Nephron progenitor cell (in vitro differentiated cells): ENCODE data around the gene XIST.

Experiments
- DNase-seq: peaks from one replicate; pipeline ENCODE4 v3.0.0; 2021
- H3K27ac Mint-ChIP-seq: 2 replicates; pipeline ENCODE4 v1.8.0; 2021; ENCODE audit warnings: mild to moderate bottlenecking, moderate library complexity, mixed read lengths
- H3K27me3 Mint-ChIP-seq: 2 replicates; pipeline ENCODE4 v1.8.0; 2021; ENCODE audit warnings: mild to moderate bottlenecking, low read depth, mixed read lengths; ENCODE audit not compliant: poor library complexity
- H3K36me3 Mint-ChIP-seq: 2 replicates; pipeline ENCODE4 v1.8.0; 2021; ENCODE audit warnings: low read depth, mixed read lengths
- H3K4me1 Mint-ChIP-seq: 2 replicates; pipeline ENCODE4 v1.8.0; 2021; ENCODE audit warnings: mixed read lengths
- H3K4me3 Mint-ChIP-seq: 2 replicates; pipeline ENCODE4 v1.8.0; 2021; ENCODE audit warnings: mild to moderate bottlenecking, moderate library complexity, mixed read lengths
- H3K9me3 Mint-ChIP-seq: 2 replicates; pipeline ENCODE4 v1.8.0; 2021; ENCODE audit warnings: mild to moderate bottlenecking, moderate library complexity, mixed read lengths
- TF ChIP-seq, protein P1 (sequence below): fragments of 200-600 bp; sonication (generic); IDR thresholded peaks from 2 replicates; pipeline ENCODE4 v1.5.0; 2021; ENCODE audit warnings: antibody characterized with exemption

Gene XIST

DNA sequence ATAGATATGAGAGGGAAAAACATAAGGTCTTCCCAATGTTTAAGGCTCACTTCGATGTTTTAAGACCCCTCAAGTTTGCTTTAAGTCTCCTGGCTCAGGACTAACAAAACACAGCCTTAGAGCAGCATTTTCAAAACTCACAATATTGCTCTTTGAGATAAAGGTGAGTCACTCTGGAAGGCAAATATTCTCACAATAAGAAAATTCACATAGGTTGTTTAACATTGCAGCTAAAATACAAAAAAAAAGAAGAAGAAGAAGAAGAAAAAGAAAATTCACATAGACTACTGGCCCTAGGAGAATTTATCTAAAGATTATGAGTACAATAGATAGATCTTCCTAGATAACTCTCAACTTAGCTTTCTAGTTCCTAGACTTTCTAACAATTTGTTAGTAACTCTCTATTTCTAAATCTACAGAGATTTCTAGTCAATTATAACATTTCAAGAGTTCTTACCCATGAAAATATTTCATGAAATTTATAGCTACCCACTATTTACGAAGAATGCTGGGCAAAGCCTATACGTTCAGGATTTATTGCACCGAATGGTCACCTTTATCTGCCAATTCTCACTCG, 22.5 kb downstream of the XIST start:
- no peak for DNase-seq
- no peaks in the 10 kb centered on the region for H3K27me3 Mint-ChIP-seq
- no peak overlapping the region for H3K27ac Mint-ChIP-seq
- TF ChIP-seq, protein P1, sequence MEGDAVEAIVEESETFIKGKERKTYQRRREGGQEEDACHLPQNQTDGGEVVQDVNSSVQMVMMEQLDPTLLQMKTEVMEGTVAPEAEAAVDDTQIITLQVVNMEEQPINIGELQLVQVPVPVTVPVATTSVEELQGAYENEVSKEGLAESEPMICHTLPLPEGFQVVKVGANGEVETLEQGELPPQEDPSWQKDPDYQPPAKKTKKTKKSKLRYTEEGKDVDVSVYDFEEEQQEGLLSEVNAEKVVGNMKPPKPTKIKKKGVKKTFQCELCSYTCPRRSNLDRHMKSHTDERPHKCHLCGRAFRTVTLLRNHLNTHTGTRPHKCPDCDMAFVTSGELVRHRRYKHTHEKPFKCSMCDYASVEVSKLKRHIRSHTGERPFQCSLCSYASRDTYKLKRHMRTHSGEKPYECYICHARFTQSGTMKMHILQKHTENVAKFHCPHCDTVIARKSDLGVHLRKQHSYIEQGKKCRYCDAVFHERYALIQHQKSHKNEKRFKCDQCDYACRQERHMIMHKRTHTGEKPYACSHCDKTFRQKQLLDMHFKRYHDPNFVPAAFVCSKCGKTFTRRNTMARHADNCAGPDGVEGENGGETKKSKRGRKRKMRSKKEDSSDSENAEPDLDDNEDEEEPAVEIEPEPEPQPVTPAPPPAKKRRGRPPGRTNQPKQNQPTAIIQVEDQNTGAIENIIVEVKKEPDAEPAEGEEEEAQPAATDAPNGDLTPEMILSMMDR: no peak
- no peaks in the 10 kb centered on the region for H3K4me1 Mint-ChIP-seq
- H3K9me3 Mint-ChIP-seq: no peaks in the 10 kb centered on the region
- no peak overlapping the region for H3K4me3 Mint-ChIP-seq
- H3K36me3 Mint-ChIP-seq: no peaks in the 10 kb centered on the region

DNA sequence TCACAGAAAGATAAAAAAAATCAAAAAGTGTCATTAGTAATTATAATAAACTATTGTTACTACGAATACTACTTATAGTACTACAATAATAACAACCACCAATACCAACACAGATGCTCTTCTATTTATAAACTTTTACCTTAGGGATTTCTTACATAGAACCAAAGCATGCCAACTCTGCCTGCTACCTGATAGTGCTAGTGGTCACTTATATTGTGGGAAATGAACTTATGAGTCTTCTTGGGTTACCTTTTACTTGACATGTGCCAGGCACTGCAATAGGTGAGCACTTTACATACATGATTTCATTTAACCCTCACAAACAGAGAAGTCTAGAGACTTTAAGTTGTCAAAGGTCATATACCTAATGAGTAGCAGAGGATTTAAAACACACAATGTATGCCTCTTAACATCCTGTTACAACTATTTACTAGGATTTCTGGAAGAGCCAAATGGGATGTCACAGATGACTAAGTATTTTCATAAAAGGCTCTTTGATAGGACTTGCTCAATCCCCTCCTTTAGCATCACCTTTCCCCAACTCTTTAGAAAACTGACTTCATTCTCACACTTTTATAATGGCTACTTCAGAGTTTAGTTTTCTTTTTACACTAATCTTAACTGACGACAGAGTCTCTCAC, 24.3 kb downstream of the XIST start:
- Mint-ChIP-seq H3K9me3 (no peaks in the 10 kb centered on the region), H3K4me1 (no peaks in the 10 kb centered on the region), H3K36me3 (no peaks in the 10 kb centered on the region), H3K27me3 (no peaks in the 10 kb centered on the region), H3K27ac (no peak overlapping the region), H3K4me3 (no peak overlapping the region)
- TF ChIP-seq, protein P1: no peak
- no peak for DNase-seq

DNA sequence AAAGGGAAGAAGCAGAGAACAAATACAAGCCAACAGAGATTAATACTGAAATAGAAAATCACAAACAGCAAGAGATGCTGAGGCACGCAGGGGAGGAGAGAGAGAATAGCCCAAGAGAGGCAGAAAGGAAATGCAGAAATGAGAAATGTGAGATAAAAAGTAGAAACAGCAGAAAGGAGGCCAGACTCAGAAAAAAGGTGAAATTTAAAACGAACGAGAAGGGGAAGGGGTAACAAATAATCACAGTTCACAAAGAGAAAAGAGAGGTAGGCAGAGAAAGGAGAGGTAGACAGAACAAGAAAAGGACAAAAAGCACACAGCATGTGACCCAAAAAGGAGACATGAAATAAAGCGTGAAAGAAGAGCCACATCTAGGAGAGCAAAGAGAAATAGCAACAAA, 25.1 kb downstream of the XIST start:
- H3K9me3 Mint-ChIP-seq: no peaks in the 10 kb centered on the region
- no peaks in the 10 kb centered on the region for H3K4me1 Mint-ChIP-seq
- no peaks in the 10 kb centered on the region for H3K36me3 Mint-ChIP-seq
- DNase-seq: no peak
- no peak overlapping the region for H3K27ac Mint-ChIP-seq
- H3K27me3 Mint-ChIP-seq: no peaks in the 10 kb centered on the region
- H3K4me3 Mint-ChIP-seq: no peak overlapping the region
- TF ChIP-seq, protein P1: no peak

DNA sequence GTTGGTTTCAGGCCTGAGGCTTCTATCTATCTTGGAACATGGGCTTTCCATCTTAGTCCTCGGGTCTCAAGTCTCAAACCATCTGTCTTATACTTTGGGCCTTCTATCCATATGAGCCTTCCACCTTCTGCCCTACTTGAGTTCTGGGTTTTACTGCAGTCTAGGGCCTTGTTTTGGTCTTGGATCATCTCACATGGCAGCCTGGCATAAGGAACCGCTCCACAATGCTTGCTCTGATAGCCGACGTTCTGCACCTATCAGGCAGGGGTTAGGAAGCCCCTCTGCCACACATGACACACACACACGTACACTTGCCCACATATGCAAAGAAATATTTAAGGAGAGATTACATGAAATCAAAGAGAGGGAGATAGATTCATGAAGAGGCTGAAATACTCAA, 25.5 kb downstream of the XIST start:
- H3K27me3 Mint-ChIP-seq: no peaks in the 10 kb centered on the region
- DNase-seq: no peak
- H3K27ac Mint-ChIP-seq: no peak overlapping the region
- H3K36me3 Mint-ChIP-seq: no peaks in the 10 kb centered on the region
- no peaks in the 10 kb centered on the region for H3K4me1 Mint-ChIP-seq
- TF ChIP-seq, protein P1: no peak
- H3K9me3 Mint-ChIP-seq: no peaks in the 10 kb centered on the region
- no peak overlapping the region for H3K4me3 Mint-ChIP-seq

DNA sequence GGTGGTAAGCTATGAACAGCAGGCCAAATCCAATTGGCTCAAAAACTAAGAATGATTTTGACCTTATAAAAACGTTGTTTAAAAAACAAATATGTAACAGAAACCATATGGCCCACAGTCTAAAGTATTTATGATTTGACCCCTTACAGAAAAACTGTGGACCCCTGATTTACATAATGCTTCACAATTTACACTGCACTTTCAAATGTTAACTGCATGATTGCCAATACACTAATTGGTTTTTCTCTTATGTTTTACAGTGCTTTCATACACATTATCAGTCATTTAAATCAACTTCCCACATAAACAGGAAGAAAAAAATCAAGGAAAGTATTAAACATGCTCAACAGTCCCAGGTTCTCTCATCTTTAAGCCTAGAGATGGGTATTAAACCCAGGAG, 26.9 kb downstream of the XIST start:
- no peak for DNase-seq
- H3K27me3 Mint-ChIP-seq: no peaks in the 10 kb centered on the region
- H3K4me3 Mint-ChIP-seq: no peak overlapping the region
- no peaks in the 10 kb centered on the region for H3K4me1 Mint-ChIP-seq
- H3K36me3 Mint-ChIP-seq: no peaks in the 10 kb centered on the region
- TF ChIP-seq, protein P1: no peak
- H3K9me3 Mint-ChIP-seq: no peaks in the 10 kb centered on the region
- H3K27ac Mint-ChIP-seq: no peak overlapping the region

DNA sequence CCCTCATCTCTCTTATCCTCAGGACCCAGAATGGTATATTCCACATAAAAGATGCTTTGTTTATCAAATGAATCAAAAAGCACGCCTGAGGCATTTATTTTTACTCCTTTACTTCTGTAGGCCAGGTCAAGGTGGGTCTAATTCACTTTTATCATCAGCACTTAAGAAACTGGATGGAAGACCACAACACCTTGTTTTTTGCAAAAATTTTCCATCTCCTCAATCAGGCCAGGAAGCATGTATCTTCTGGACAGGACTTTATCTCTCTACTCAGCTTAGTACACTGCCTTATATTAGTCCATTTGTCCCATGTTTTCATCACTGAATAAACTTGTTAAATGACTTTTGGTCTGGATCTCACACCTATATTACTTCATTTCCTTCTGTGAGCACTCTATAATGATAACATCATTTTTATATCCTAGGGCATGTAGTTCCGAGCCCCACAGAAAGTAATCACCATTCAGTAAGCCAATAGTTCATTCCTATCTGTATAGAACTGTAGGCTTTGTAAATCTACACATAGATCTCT, 29.0 kb downstream of the XIST start:
- H3K36me3 Mint-ChIP-seq: no peaks in the 10 kb centered on the region
- H3K27ac Mint-ChIP-seq: no peak overlapping the region
- TF ChIP-seq, protein P1: no peak
- no peak overlapping the region for H3K4me3 Mint-ChIP-seq
- H3K9me3 Mint-ChIP-seq: no peaks in the 10 kb centered on the region
- H3K27me3 Mint-ChIP-seq: peaks cover 4% of the 10 kb centered on the region
- no peak for DNase-seq
- H3K4me1 Mint-ChIP-seq: no peaks in the 10 kb centered on the region
